Breast epithelium (tissue), 3 donors: ENCODE results near the gene ZNF317.

Experiments used
- POLR2A ChIP-seq: fragments of 450-650 bp; IDR thresholded peaks from one replicate; pipeline ENCODE4 v1.6.1; 2016; ENCODE audit warnings: antibody characterized with exemption, mild to moderate bottlenecking, moderate library complexity
- POLR2AphosphoS5 ChIP-seq, 3 donors: sonication (generic); formaldehyde crosslinking; IDR thresholded peaks; one replicate each; pipeline ENCODE4 v1.6.1; 2017; ENCODE audit warnings: antibody characterized with exemption in 3 of 3
- TF ChIP-seq, protein P1 (sequence below), 3 donors: fragments of 450-650 bp; IDR thresholded peaks; one replicate each; pipeline ENCODE4 v1.5.1; 2016 to 2017; ENCODE audit warnings: antibody characterized with exemption in 3 of 3, mild to moderate bottlenecking in 3 of 3, moderate library complexity in 3 of 3

DNA sequence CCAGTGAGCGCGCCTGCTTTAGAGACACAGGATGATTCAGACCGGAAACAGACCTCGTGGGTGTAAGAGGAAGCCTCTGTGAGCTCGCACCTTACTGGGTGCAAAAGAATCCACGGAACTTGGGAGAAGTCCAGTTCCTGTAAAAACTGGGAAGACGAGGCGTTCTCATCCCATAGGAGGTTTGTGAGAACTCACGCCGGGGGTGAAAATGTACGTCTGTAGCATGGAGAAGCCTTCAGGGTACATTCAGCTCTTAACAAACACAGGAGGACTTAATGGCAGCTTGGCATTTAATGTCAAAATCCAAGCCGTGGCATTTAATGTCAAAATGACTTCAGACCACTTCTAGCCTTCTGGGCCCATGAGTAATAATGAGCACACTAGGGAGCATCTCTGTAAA lies 21.2 kb downstream of the ZNF317 start:
- TF ChIP-seq, protein P1, sequence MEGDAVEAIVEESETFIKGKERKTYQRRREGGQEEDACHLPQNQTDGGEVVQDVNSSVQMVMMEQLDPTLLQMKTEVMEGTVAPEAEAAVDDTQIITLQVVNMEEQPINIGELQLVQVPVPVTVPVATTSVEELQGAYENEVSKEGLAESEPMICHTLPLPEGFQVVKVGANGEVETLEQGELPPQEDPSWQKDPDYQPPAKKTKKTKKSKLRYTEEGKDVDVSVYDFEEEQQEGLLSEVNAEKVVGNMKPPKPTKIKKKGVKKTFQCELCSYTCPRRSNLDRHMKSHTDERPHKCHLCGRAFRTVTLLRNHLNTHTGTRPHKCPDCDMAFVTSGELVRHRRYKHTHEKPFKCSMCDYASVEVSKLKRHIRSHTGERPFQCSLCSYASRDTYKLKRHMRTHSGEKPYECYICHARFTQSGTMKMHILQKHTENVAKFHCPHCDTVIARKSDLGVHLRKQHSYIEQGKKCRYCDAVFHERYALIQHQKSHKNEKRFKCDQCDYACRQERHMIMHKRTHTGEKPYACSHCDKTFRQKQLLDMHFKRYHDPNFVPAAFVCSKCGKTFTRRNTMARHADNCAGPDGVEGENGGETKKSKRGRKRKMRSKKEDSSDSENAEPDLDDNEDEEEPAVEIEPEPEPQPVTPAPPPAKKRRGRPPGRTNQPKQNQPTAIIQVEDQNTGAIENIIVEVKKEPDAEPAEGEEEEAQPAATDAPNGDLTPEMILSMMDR (IDR thresholded peaks at IDR 0.05): no peak
- no peak for TF ChIP-seq POLR2A
- TF ChIP-seq POLR2AphosphoS5 (IDR thresholded peaks at IDR 0.05): no peak
